Stimulated activated CD8-positive, alpha-beta memory T cell treated with anti-CD3 and anti-CD28 coated beads, Interleukin-15, amount 100 ng/mL, for 48 hours (primary cell): Measurements from ENCODE around the gene TTC39A.

Source experiments
- DNase-seq, 2 donors: peaks; one replicate each; pipeline ENCODE4 v3.0.0-alpha.2; 2020; ENCODE audit warnings: low read depth in 2 of 2

TTC39A gene

GRCh38 chr1:51314974-51315373 lies 15.4 kb downstream of the TTC39A start:
- DNase-seq = no peak

- no peak for DNase-seq
These were observed 16.2 kb downstream of the TTC39A start for GRCh38 chr1:51313961-51314777.

- DNase-seq = no peak
These were observed 17.0 kb downstream of the TTC39A start for GRCh38 chr1:51313268-51313852.

GRCh38 chr1:51312718-51313117 lies 17.6 kb downstream of the TTC39A start:
- DNase-seq = no peak

GRCh38 chr1:51311826-51312225 lies 18.5 kb downstream of the TTC39A start:
- DNase-seq = no peak

GRCh38 chr1:51310871-51311613 lies 19.3 kb downstream of the TTC39A start:
- DNase-seq = no peak

- DNase-seq = no peak
These were observed 21.1 kb downstream of the TTC39A start for GRCh38 chr1:51309291-51309690.

- DNase-seq = no peak
These were observed 21.7 kb downstream of the TTC39A start for GRCh38 chr1:51308636-51309035.

- no peak for DNase-seq
These were observed 23.4 kb downstream of the TTC39A start for GRCh38 chr1:51306950-51307349.

GRCh38 chr1:51305371-51305823 lies 25.0 kb downstream of the TTC39A start:
- DNase-seq = no peak

- no peak for DNase-seq
These were observed 26.0 kb downstream of the TTC39A start for GRCh38 chr1:51304360-51304759.

- peak; percentile 24 to 40 for DNase-seq
These were observed 26.6 kb downstream of the TTC39A start for GRCh38 chr1:51303751-51304251.

GRCh38 chr1:51303315-51303714 lies 27.0 kb downstream of the TTC39A start:
- no peak for DNase-seq

- DNase-seq = no peak
These were observed 27.6 kb downstream of the TTC39A start for GRCh38 chr1:51302746-51303145.

- DNase-seq = no peak
These were observed 28.1 kb downstream of the TTC39A start for GRCh38 chr1:51302270-51302669.

- DNase-seq = no peak
These were observed 28.6 kb downstream of the TTC39A start for GRCh38 chr1:51301844-51302162.

GRCh38 chr1:51301152-51301843 lies 29.1 kb downstream of the TTC39A start:
- no peak for DNase-seq

- DNase-seq = no peak
These were observed 30.2 kb downstream of the TTC39A start for GRCh38 chr1:51299981-51300670.

GRCh38 chr1:51299185-51299885 lies 31.0 kb downstream of the TTC39A start:
- DNase-seq = no peak

- no peak for DNase-seq
These were observed 32.0 kb downstream of the TTC39A start for GRCh38 chr1:51298322-51298705.
